Endothelial cell of umbilical vein (primary cell): ENCODE results near the gene ZNF644. TPM values are rescaled to one million over a fixed set of nuclear protein-coding genes. Genes with fewer than 3 reads are reported as not detected.

Experiments used
- BruUV-seq: library from RNA; stranded (reverse); fragments of 400-500 nt; replicated peaks from 2 replicates; lab custom pipeline; 2021; lab: Mats Ljungman, UMichigan
- CTCF ChIA-PET: fragments of 300-600, 350-600 bp; sonication (Branson Sonifier 250); formaldehyde crosslinking; loops from one replicate; lab custom pipeline; 2021; ENCODE audit warnings: antibody characterized with exemption, inconsistent platforms; lab: Charles Lee
- POLR2A ChIA-PET: fragments of 300-600, 350-600 bp; sonication (Branson Sonifier 250); formaldehyde crosslinking; loops from one replicate; lab custom pipeline; 2021; ENCODE audit warnings: antibody characterized with exemption, inconsistent platforms; lab: Charles Lee
- DNase-seq: peaks from one replicate; pipeline ENCODE4 v3.0.0-alpha.2; 2011; ENCODE audit warnings: low read depth, low spot score
- FAIRE-seq: peaks from 2 replicates; lab custom pipeline; 2011; peaks lifted over from hg19 to GRCh38; lab: Jason Lieb, UNC
- H2AFZ ChIP-seq: 2 replicates; pipeline ENCODE4 v1.6.0; 2012; ENCODE audit warnings: low read depth, low read length, control low read depth, inconsistent platforms
- H3K27ac ChIP-seq: 2 replicates; pipeline ENCODE4 v1.5.1; 2011; ENCODE audit warnings: low read depth, mild to moderate bottlenecking, control low read depth, low read length, moderate library complexity; ENCODE audit not compliant: insufficient read depth
- H3K27me3 ChIP-seq, 2 experiments: 2 replicates each; pipeline versions ENCODE4 v1.6.0 to v1.6.1; 2011; ENCODE audit warnings: low read length in 2 of 2, mixed read lengths in 1 of 2; ENCODE audit not compliant: control insufficient read depth in 2 of 2, insufficient read depth in 2 of 2
- H3K36me3 ChIP-seq, 2 experiments: 2 replicates in 1 of 2; 3 replicates in 1 of 2; pipeline ENCODE4 v1.5.1; 2011; ENCODE audit warnings: low read length in 2 of 2, mild to moderate bottlenecking in 1 of 2, moderate library complexity in 1 of 2; ENCODE audit not compliant: control insufficient read depth in 2 of 2, insufficient read depth in 2 of 2; ENCODE audit errors: extremely low read depth in 1 of 2
- H3K4me1 ChIP-seq: 3 replicates; pipeline ENCODE4 v1.5.1; 2011; ENCODE audit warnings: mild to moderate bottlenecking, low read length; ENCODE audit not compliant: control insufficient read depth, insufficient read depth; ENCODE audit errors: extremely low read depth
- H3K4me2 ChIP-seq: 2 replicates; pipeline ENCODE4 v1.6.1; 2011; ENCODE audit warnings: low read length, control low read depth, mixed read lengths; ENCODE audit not compliant: insufficient read depth
- H3K4me3 ChIP-seq, 3 experiments: fragments of 200-600 bp in 1 of 3; sonication (generic), shearing (Covaris generic) in 1 of 3; replicated peaks in 1 of 3; 2 replicates each; pipeline ENCODE4 v1.5.1; 2011 to 2016; ENCODE audit warnings: control low read depth in 3 of 3, low read length in 3 of 3, mild to moderate bottlenecking in 2 of 3, inconsistent platforms in 1 of 3, low read depth in 1 of 3, moderate library complexity in 1 of 3; ENCODE audit not compliant: insufficient read depth in 1 of 3
- H3K79me2 ChIP-seq: 2 replicates; pipeline ENCODE4 v1.6.0; 2012; ENCODE audit warnings: low read length, inconsistent platforms; ENCODE audit not compliant: control insufficient read depth, insufficient read depth
- H3K9ac ChIP-seq: replicated peaks from 2 replicates; pipeline ENCODE3; 2011; ENCODE audit warnings: low read length, control low read depth; ENCODE audit not compliant: insufficient read depth; ENCODE audit errors: extremely low read depth
- H3K9me1 ChIP-seq: replicated peaks from 3 replicates; pipeline ENCODE4 v1.6.0; 2011; ENCODE audit warnings: mild to moderate bottlenecking, low read length; ENCODE audit not compliant: control insufficient read depth, insufficient read depth; ENCODE audit errors: extremely low read depth
- H3K9me3 ChIP-seq: replicated peaks from 2 replicates; pipeline ENCODE4 v1.5.1; 2012; ENCODE audit warnings: low read length, inconsistent platforms; ENCODE audit not compliant: control insufficient read depth, insufficient read depth
- H4K20me1 ChIP-seq: replicated peaks from 2 replicates; pipeline ENCODE3; 2011; ENCODE audit warnings: mild to moderate bottlenecking, low read length; ENCODE audit not compliant: control insufficient read depth, insufficient read depth; ENCODE audit errors: extremely low read depth
- CTCF ChIP-seq, 2 donors: IDR thresholded peaks; 1 replicate in 1 of 2; 2 replicates in 1 of 2; pipeline ENCODE4 v1.5.1; 2011; ENCODE audit warnings: low read length in 2 of 2, mild to moderate bottlenecking in 2 of 2, moderate library complexity in 2 of 2, control low read depth in 1 of 2, inconsistent platforms in 1 of 2, low read depth in 1 of 2; ENCODE audit not compliant: insufficient read depth in 1 of 2; ENCODE audit errors: extremely low read depth in 1 of 2
- EZH2 ChIP-seq: IDR thresholded peaks from 2 replicates; pipeline ENCODE4 v1.6.1; 2012; ENCODE audit warnings: borderline replicate concordance, low read depth, mild to moderate bottlenecking, moderate library complexity, low read length, inconsistent platforms; ENCODE audit not compliant: severe bottlenecking
- FOS ChIP-seq: IDR thresholded peaks from 2 replicates; pipeline ENCODE4 v1.6.1; 2011; ENCODE audit warnings: mild to moderate bottlenecking, low read length, moderate library complexity, borderline replicate concordance; ENCODE audit not compliant: insufficient read depth
- GATA2 ChIP-seq: IDR thresholded peaks from 2 replicates; pipeline ENCODE4 v1.7.0; 2011; ENCODE audit warnings: low read depth, mild to moderate bottlenecking, moderate library complexity, mixed read lengths, low read length; ENCODE audit not compliant: insufficient read length, insufficient read depth
- JUN ChIP-seq: IDR thresholded peaks from 2 replicates; pipeline ENCODE4 v1.6.1; 2011; ENCODE audit warnings: borderline replicate concordance, low read depth; ENCODE audit not compliant: insufficient read length, insufficient read depth
- MAX ChIP-seq: IDR thresholded peaks from 2 replicates; pipeline ENCODE4 v1.6.1; 2011; ENCODE audit not compliant: insufficient read depth, insufficient read length
- MYC ChIP-seq: IDR thresholded peaks from one replicate; pipeline ENCODE4 v1.6.1; 2011; ENCODE audit warnings: mild to moderate bottlenecking, low read depth, low read length
- POLR2A ChIP-seq: IDR thresholded peaks from 2 replicates; pipeline ENCODE4 v1.6.1; 2012; ENCODE audit warnings: low read depth, mild to moderate bottlenecking, control low read depth, low read length
- POLR2AphosphoS5 ChIP-seq: IDR thresholded peaks from 2 replicates; pipeline ENCODE4 v1.6.1; 2012; ENCODE audit warnings: low read depth, mild to moderate bottlenecking, control low read depth, low read length, moderate library complexity; ENCODE audit not compliant: insufficient read depth
- dilution Hi-C: fragments of 300-500 bp; cut with MboI; formaldehyde crosslinking; loops from one replicate; pipeline ENCODE4 v1.15.0; 2019; ENCODE audit warnings: low sequenced_read_pairs; ENCODE audit not compliant: extremely low pct_ligation_motif_present
- intact Hi-C: fragments of 100-400 bp; cut with micrococcal nuclease; formaldehyde crosslinking; loops from one replicate; pipeline ENCODE4 v1.10.0; 2022
- polyA plus RNA-seq, 4 experiments: library from polyadenylated mRNA; depleted of rRNA in 3 of 4; stranded (reverse) in 3 of 4; unstranded in 1 of 4; fragments of >200 nt; gene quantifications; 2 replicates each; pipeline versions ENCODE4 v1.2.1 to v1.2.3, GENCODE V29; 2011 to 2012; ENCODE audit warnings: missing spikeins in 1 of 4
- total RNA-seq: library from RNA; stranded (reverse); gene quantifications from 2 replicates; pipeline ENCODE4 v1.2.3, GENCODE V29; 2021

ZNF644 gene
- total and polyA plus RNA-seq, 2 donors (not counting 3 experiments of a cell fraction or from before 2014, with no cell fraction given), result 7.2 to 47.0 TPM

GRCh38 chr1:90990779-90991178 is 31.1 kb downstream of the ZNF644 start:
- intact Hi-C loops, result no loop called here
- H3K4me2 ChIP-seq, result no peak overlapping the region
- no peaks in the 10 kb centered on the region for H3K27me3 ChIP-seq
- no TSS peak for BruUV-seq
- POLR2A ChIA-PET, result no interaction called here
- H3K9me3 ChIP-seq, result no peaks in the 10 kb centered on the region
- TF ChIP-seq CTCF (IDR thresholded peaks at IDR 0.05; ENCODE audit: extremely low read depth in 1 of 2, insufficient read depth in 1 of 2, low read depth in 1 of 2, low read length in 2 of 2) (no peak), MAX (no peak), JUN (no peak), POLR2A (no peak), MYC (no peak), GATA2 (no peak), EZH2 (no peak), FOS (no peak), POLR2AphosphoS5 (no peak)
- H3K9ac ChIP-seq, result no peak overlapping the region
- H3K36me3 ChIP-seq, result no peaks in the 10 kb centered on the region
- H3K9me1 ChIP-seq, result no peaks in the 10 kb centered on the region
- H3K27ac ChIP-seq, result no peak overlapping the region
- H3K4me1 ChIP-seq, result no peaks in the 10 kb centered on the region
- peaks cover 96% of the 10 kb centered on the region for H3K79me2 ChIP-seq
- no peak overlapping the region for H3K4me3 ChIP-seq
- H2AFZ ChIP-seq, result no peak overlapping the region
- DNase-seq (no peak), FAIRE-seq (no peak)
- CTCF ChIA-PET, result no interaction called here
- dilution Hi-C loops, result no loop called here
- peaks cover 10% of the 10 kb centered on the region for H4K20me1 ChIP-seq
